ENCODE results near the gene MUC5B. TPM values are rescaled to one million over a fixed set of nuclear protein-coding genes. Genes with fewer than 3 reads are reported as not detected.

MUC5B gene
- total and polyA plus RNA-seq, 2 of the 13 experiments (the other 11 are each of a cell fraction or from before 2014, with no cell fraction given), result 0.01 TPM; not detected in 1

GRCh38 chr11:1304380-1304779 is 81.5 kb downstream of the MUC5B start (continued):
- TF ChIP-seq DNMT3B (CRISPR knock-in tag; conservative IDR thresholded peaks at IDR 0.05) (no peak; the same call in 1 of the 2 replicates), TOPORS (CRISPR knock-in tag; IDR thresholded peaks at IDR 0.05) (no peak), DMAP1 (CRISPR knock-in tag; IDR thresholded peaks at IDR 0.05) (0 out of 2 replicates have a peak, but pooled peaks have one; percentile 27), ZNF660 (CRISPR knock-in tag; IDR thresholded peaks at IDR 0.05; ENCODE audit: borderline replicate concordance, low read depth) (no peak), SETDB1 (CRISPR knock-in tag; IDR thresholded peaks at IDR 0.05; ENCODE audit: borderline replicate concordance) (no peak), KAT8 (CRISPR knock-in tag; IDR thresholded peaks at IDR 0.05) (peak; percentile 46; the same call in 1 of the 2 replicates), GTF2F1 (IDR thresholded peaks at IDR 0.05; ENCODE audit: low read length) (no peak), PHF20 (CRISPR knock-in tag; IDR thresholded peaks at IDR 0.05) (no peak), CCDC6 (CRISPR knock-in tag; IDR thresholded peaks at IDR 0.05) (no peak), ZNF674 (CRISPR knock-in tag; IDR thresholded peaks at IDR 0.05; ENCODE audit: low read depth) (no peak), ETV6 (CRISPR knock-in tag; conservative IDR thresholded peaks at IDR 0.05) (no peak), SP1 (IDR thresholded peaks at IDR 0.05) (no peak), SP1 (CRISPR knock-in tag; IDR thresholded peaks at IDR 0.05) (no peak), NFYC (CRISPR knock-in tag; IDR thresholded peaks at IDR 0.05) (no peak), ZNF205 (CRISPR knock-in tag; IDR thresholded peaks at IDR 0.05) (0 out of 2 replicates have a peak, but pooled peaks have one; percentile 34), ZSCAN21 (CRISPR knock-in tag; IDR thresholded peaks at IDR 0.05; ENCODE audit: borderline replicate concordance) (no peak), ZNF562 (CRISPR knock-in tag; IDR thresholded peaks at IDR 0.05; ENCODE audit: borderline replicate concordance) (no peak), MTF1 (CRISPR knock-in tag; IDR thresholded peaks at IDR 0.05) (no peak), SMC3 (IDR thresholded peaks at IDR 0.05; ENCODE audit: low read length) (0 out of 2 replicates have a peak, but pooled peaks have one; percentile 2), NFE2L1 (CRISPR knock-in tag; IDR thresholded peaks at IDR 0.05; ENCODE audit: borderline replicate concordance) (no peak)
- TF ChIP-seq, protein P1, sequence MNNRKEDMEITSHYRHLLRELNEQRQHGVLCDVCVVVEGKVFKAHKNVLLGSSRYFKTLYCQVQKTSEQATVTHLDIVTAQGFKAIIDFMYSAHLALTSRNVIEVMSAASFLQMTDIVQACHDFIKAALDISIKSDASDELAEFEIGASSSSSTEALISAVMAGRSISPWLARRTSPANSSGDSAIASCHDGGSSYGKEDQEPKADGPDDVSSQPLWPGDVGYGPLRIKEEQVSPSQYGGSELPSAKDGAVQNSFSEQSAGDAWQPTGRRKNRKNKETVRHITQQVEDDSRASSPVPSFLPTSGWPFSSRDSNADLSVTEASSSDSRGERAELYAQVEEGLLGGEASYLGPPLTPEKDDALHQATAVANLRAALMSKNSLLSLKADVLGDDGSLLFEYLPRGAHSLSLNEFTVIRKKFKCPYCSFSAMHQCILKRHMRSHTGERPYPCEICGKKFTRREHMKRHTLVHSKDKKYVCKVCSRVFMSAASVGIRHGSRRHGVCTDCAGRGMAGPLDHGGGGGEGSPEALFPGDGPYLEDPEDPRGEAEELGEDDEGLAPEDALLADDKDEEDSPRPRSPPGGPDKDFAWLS (CRISPR knock-in tag; IDR thresholded peaks at IDR 0.05; ENCODE audit: borderline replicate concordance), result no peak
- TF ChIP-seq, protein P2, sequence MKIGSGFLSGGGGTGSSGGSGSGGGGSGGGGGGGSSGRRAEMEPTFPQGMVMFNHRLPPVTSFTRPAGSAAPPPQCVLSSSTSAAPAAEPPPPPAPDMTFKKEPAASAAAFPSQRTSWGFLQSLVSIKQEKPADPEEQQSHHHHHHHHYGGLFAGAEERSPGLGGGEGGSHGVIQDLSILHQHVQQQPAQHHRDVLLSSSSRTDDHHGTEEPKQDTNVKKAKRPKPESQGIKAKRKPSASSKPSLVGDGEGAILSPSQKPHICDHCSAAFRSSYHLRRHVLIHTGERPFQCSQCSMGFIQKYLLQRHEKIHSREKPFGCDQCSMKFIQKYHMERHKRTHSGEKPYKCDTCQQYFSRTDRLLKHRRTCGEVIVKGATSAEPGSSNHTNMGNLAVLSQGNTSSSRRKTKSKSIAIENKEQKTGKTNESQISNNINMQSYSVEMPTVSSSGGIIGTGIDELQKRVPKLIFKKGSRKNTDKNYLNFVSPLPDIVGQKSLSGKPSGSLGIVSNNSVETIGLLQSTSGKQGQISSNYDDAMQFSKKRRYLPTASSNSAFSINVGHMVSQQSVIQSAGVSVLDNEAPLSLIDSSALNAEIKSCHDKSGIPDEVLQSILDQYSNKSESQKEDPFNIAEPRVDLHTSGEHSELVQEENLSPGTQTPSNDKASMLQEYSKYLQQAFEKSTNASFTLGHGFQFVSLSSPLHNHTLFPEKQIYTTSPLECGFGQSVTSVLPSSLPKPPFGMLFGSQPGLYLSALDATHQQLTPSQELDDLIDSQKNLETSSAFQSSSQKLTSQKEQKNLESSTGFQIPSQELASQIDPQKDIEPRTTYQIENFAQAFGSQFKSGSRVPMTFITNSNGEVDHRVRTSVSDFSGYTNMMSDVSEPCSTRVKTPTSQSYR (CRISPR knock-in tag; IDR thresholded peaks at IDR 0.05; ENCODE audit: borderline replicate concordance), result no peak

All from HepG2 (cell line).